GM23338 (cell line): ENCODE measurements around the gene ETFB. TPM values are rescaled to one million over a fixed set of nuclear protein-coding genes. Genes with fewer than 3 reads are reported as not detected.
"Not testable (repeated sequence)": the region's sequence is repeated elsewhere in the genome, so short reads cannot be mapped to it uniquely, and the experiment has no call there.

Experiments used
- ATAC-seq: fragments of 200-7000 bp; cut with Tn5 transposase; 3 replicates; pipeline ENCODE4 v1.9.1; 2020
- DNase-seq: peaks from one replicate; pipeline ENCODE4 v3.0.0-alpha.2; 2015; ENCODE audit warnings: low spot score
- H2AFZ ChIP-seq: fragments of 200-600 bp; sonication (generic); 2 replicates; pipeline ENCODE4 v1.8.0; 2016; ENCODE audit warnings: antibody characterized with exemption, mild to moderate bottlenecking, moderate library complexity
- H3F3A ChIP-seq: fragments of 200-600 bp; sonication (generic); replicated peaks from 2 replicates; pipeline ENCODE4 v1.8.0; 2017; ENCODE audit warnings: antibody characterized with exemption, mixed run types, low read depth
- H3K27ac ChIP-seq: fragments of 200-600 bp; sonication (generic); 2 replicates; pipeline ENCODE4 v1.6.1; 2016; ENCODE audit warnings: low read depth
- H3K27me3 ChIP-seq: fragments of 200-600 bp; sonication (generic); 2 replicates; pipeline ENCODE4 v1.8.0; 2016; ENCODE audit warnings: mild to moderate bottlenecking, mixed run types, moderate library complexity; ENCODE audit not compliant: insufficient read depth
- H3K36me3 ChIP-seq: fragments of 200-600 bp; sonication (generic); 2 replicates; pipeline ENCODE4 v1.8.0; 2016; ENCODE audit warnings: mild to moderate bottlenecking; ENCODE audit not compliant: insufficient read depth
- H3K4me1 ChIP-seq: fragments of 200-600 bp; sonication (generic); 2 replicates; pipeline ENCODE4 v1.8.0; 2016; ENCODE audit warnings: mild to moderate bottlenecking, moderate library complexity; ENCODE audit not compliant: insufficient read depth
- H3K4me2 ChIP-seq: fragments of 200-600 bp; sonication (generic); 2 replicates; pipeline ENCODE4 v1.7.1; 2017; ENCODE audit warnings: mixed run types
- H3K4me3 ChIP-seq: fragments of 200-600 bp; sonication (generic); 2 replicates; pipeline ENCODE4 v1.6.1; 2016; ENCODE audit warnings: mixed run types
- H3K79me2 ChIP-seq: fragments of 200-600 bp; sonication (generic); replicated peaks from 2 replicates; pipeline ENCODE4 v1.8.0; 2017; ENCODE audit warnings: mild to moderate bottlenecking; ENCODE audit not compliant: insufficient read depth
- H3K9me2 ChIP-seq: fragments of 200-600 bp; sonication (generic); 2 replicates; pipeline ENCODE4 v1.8.0; 2017; ENCODE audit not compliant: insufficient read depth
- H4K20me1 ChIP-seq: fragments of 200-600 bp; sonication (generic); replicated peaks from 2 replicates; pipeline ENCODE4 v1.8.0; 2017; ENCODE audit warnings: mild to moderate bottlenecking; ENCODE audit not compliant: insufficient read depth
- H3K27ac Mint-ChIP-seq: 2 replicates; pipeline ENCODE4 v1.8.0; 2020; ENCODE audit warnings: inconsistent platforms, mild to moderate bottlenecking, moderate library complexity, mixed read lengths
- H3K27me3 Mint-ChIP-seq: 3 replicates; pipeline ENCODE4 v1.8.0; 2022; ENCODE audit warnings: low read depth, mild to moderate bottlenecking, moderate library complexity, mixed read lengths, inconsistent platforms; ENCODE audit not compliant: insufficient read depth, poor library complexity
- H3K36me3 Mint-ChIP-seq: 3 replicates; pipeline ENCODE4 v1.8.0; 2021; ENCODE audit warnings: low read depth, mild to moderate bottlenecking, inconsistent platforms, moderate library complexity, mixed read lengths
- H3K4me1 Mint-ChIP-seq: 3 replicates; pipeline ENCODE4 v1.8.0; 2020; ENCODE audit warnings: mild to moderate bottlenecking, inconsistent platforms, mixed read lengths
- H3K4me3 Mint-ChIP-seq: 3 replicates; pipeline ENCODE4 v1.8.0; 2021; ENCODE audit warnings: moderate library complexity, mild to moderate bottlenecking, inconsistent platforms, mixed read lengths
- H3K9me3 Mint-ChIP-seq: 3 replicates; pipeline ENCODE4 v1.8.0; 2020; ENCODE audit warnings: moderate library complexity, mild to moderate bottlenecking, inconsistent platforms, mixed read lengths
- CREB1 ChIP-seq: fragments of 250-450 bp; sonication (Bioruptor Pico); IDR thresholded peaks from 2 replicates; pipeline ENCODE4 v1.5.0; 2020; ENCODE audit warnings: low read depth, mild to moderate bottlenecking, moderate library complexity
- JUNB ChIP-seq: IDR thresholded peaks from one replicate; pipeline ENCODE4 v1.6.1; 2016; ENCODE audit warnings: antibody characterized with exemption; ENCODE audit not compliant: unreplicated experiment
- NANOG ChIP-seq: IDR thresholded peaks from 2 replicates; pipeline ENCODE4 v1.6.1; 2016; ENCODE audit warnings: antibody characterized with exemption, borderline replicate concordance
- POLR2AphosphoS5 ChIP-seq: IDR thresholded peaks from 2 replicates; pipeline ENCODE4 v1.6.1; 2016; ENCODE audit warnings: antibody characterized with exemption, low read depth
- ZNF114 ChIP-seq: fragments of 250-450 bp; sonication (Bioruptor Pico); IDR thresholded peaks from 2 replicates; pipeline ENCODE4 v1.5.0; 2020; ENCODE audit warnings: mild to moderate bottlenecking, moderate library complexity
- polyA plus RNA-seq: library from polyadenylated mRNA; unstranded; fragments of >200 nt; fragmentation: Nextera tagmentation; extraction: Ambion mirVana; gene quantifications from 2 replicates; pipeline ENCODE4 v1.2.1, GENCODE V29; 2016
- total RNA-seq: library from RNA; depleted of rRNA; stranded (reverse); fragments of >200 nt; shearing (Covaris generic); gene quantifications from 2 replicates; pipeline ENCODE4 v1.2.3, GENCODE V29; 2014
- TF ChIP-seq, protein P1 (sequence below), 2 experiments: fragments of 200-600 bp in 1 of 2; sonication (generic) in 1 of 2; conservative IDR thresholded peaks; 2 replicates each; pipeline versions ENCODE4 v1.5.1 to v1.6.1; 2016 to 2017; ENCODE audit warnings: antibody characterized with exemption in 2 of 2, low read depth in 2 of 2, mild to moderate bottlenecking in 2 of 2, moderate library complexity in 1 of 2
- TF ChIP-seq, protein P2 (sequence below): IDR thresholded peaks from 2 replicates; pipeline ENCODE4 v1.6.1; 2016; ENCODE audit warnings: antibody characterized with exemption

ETFB gene
- total and polyA plus RNA-seq, 2 experiments from 2014 or later = 37.3 to 63.4 TPM

DNA sequence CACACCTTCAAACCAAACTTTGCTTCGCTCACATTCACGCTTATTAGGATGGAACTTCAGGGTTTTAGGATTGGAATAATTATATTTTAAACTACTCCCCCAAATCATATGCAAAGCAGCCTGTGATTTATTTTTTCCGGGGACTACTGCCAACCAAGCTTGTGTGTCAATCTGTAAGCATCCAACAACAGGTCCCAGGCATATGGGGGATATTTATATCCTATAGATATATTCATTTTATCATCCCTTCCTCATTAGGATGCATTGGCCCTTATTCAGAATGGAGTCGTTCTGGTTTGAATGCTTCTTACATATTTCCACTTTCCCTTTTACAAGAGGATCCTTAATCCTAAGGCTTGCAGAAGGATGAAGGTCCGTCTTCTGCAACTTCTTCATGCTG, 33.0 kb upstream of the ETFB start (continued):
- TF ChIP-seq NANOG = no peak
- TF ChIP-seq POLR2AphosphoS5 = no peak
- TF ChIP-seq ZNF114 (CRISPR knock-in tag) = no peak
- TF ChIP-seq, protein P1, sequence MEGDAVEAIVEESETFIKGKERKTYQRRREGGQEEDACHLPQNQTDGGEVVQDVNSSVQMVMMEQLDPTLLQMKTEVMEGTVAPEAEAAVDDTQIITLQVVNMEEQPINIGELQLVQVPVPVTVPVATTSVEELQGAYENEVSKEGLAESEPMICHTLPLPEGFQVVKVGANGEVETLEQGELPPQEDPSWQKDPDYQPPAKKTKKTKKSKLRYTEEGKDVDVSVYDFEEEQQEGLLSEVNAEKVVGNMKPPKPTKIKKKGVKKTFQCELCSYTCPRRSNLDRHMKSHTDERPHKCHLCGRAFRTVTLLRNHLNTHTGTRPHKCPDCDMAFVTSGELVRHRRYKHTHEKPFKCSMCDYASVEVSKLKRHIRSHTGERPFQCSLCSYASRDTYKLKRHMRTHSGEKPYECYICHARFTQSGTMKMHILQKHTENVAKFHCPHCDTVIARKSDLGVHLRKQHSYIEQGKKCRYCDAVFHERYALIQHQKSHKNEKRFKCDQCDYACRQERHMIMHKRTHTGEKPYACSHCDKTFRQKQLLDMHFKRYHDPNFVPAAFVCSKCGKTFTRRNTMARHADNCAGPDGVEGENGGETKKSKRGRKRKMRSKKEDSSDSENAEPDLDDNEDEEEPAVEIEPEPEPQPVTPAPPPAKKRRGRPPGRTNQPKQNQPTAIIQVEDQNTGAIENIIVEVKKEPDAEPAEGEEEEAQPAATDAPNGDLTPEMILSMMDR (conservative IDR thresholded peaks at IDR 0.05; ENCODE audit: low read depth in 2 of 2) = no peak
- TF ChIP-seq CREB1 = no peak
- TF ChIP-seq, protein P2, sequence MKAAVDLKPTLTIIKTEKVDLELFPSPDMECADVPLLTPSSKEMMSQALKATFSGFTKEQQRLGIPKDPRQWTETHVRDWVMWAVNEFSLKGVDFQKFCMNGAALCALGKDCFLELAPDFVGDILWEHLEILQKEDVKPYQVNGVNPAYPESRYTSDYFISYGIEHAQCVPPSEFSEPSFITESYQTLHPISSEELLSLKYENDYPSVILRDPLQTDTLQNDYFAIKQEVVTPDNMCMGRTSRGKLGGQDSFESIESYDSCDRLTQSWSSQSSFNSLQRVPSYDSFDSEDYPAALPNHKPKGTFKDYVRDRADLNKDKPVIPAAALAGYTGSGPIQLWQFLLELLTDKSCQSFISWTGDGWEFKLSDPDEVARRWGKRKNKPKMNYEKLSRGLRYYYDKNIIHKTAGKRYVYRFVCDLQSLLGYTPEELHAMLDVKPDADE = no peak
- TF ChIP-seq JUNB = no peak

DNA sequence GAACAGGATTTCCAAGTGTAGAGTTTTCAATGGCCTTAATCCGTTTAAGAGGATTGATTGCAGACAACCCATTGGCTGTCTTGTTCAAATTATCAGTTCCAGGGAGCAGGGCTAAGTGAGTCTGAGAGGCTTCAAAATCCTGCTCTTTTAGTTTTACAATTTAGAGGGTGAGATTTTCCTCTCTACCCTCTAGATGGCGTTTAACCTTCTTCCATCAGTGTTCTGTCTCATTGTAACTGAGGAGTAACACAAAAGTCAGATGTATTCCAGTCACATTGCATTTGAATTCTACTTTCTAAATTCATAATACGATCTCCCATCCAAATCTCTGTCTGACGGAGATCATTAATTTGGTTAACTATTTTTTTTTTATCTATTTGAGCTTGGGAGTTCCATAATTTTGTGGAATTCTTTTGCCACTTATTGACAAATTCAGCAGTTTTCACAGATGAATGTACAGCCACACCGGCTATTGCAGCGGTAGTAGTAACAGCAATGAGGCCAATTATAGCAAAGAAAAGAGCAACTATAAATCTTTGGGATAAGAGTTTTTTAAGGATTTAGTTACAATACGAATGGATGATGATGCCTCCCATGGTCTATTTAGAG, 32.0 kb upstream of the ETFB start:
- Mint-ChIP-seq H3K27ac (no peak overlapping the region), H3K27me3 (peaks cover 4% of the 10 kb centered on the region), H3K4me1 (peaks cover 15% of the 10 kb centered on the region), H3K36me3 (peaks cover 42% of the 10 kb centered on the region), H3K9me3 (peaks cover 29% of the 10 kb centered on the region), H3K4me3 (no peak overlapping the region)
- Histone ChIP-seq H3K27me3 (no peaks in the 10 kb centered on the region), H3K36me3 (peaks cover 12% of the 10 kb centered on the region), H3K9me2 (no peaks in the 10 kb centered on the region), H3F3A (0 out of 2 replicates have a peak, but pooled peaks cover 3% of the 10 kb centered on the region), H3K79me2 (peaks cover 11% of the 10 kb centered on the region; the same call in 1 of the 2 replicates), H3K4me2 (no peak overlapping the region), H4K20me1 (no peaks in the 10 kb centered on the region), H3K27ac (no peak overlapping the region), H3K4me1 (0 out of 2 replicates have a peak, but pooled peaks cover 8% of the 10 kb centered on the region), H2AFZ (no peak overlapping the region), H3K4me3 (no peak overlapping the region)
- ATAC-seq (0 out of 3 replicates have a peak, but pooled peaks have one; percentile 4), DNase-seq (peak; percentile 70)
- TF ChIP-seq, protein P1 (conservative IDR thresholded peaks at IDR 0.05; ENCODE audit: low read depth in 2 of 2) = peak; percentile 58 to 61
- TF ChIP-seq ZNF114 (CRISPR knock-in tag) = no peak

DNA sequence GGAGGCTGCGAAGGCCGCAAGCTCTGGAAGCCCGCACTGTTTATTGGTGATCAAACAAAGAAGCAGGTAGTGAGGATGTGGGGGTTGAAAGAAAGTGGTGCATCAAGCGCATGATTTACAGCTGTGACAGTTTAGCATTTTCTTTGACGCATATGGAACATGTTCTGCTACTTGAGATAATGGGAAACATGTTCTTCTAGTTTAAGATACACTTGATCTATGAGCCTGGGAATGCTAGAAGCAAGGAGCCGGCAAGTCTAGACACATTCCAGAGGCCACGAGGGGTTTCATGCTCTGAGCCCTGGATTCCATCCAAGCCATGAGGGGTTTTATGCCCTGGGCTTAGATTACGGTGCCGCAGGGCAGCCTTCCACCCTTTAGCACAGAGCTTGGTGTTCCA, 31.3 kb upstream of the ETFB start:
- H3K4me2 ChIP-seq, H2AFZ ChIP-seq, H3K4me3 ChIP-seq, H3K4me3 Mint-ChIP-seq, H3K4me1 ChIP-seq, H3K27me3 Mint-ChIP-seq, H3F3A ChIP-seq, H4K20me1 ChIP-seq, ATAC-seq, H3K36me3 ChIP-seq, H3K9me2 ChIP-seq, DNase-seq, H3K27ac ChIP-seq, H3K27ac Mint-ChIP-seq, H3K27me3 ChIP-seq: not testable (repeated sequence)
- peaks cover 22% of the 10 kb centered on the region for H3K9me3 Mint-ChIP-seq
- H3K4me1 Mint-ChIP-seq = peaks cover 15% of the 10 kb centered on the region
- peaks cover 11% of the 10 kb centered on the region; the same call in 1 of the 2 replicates for H3K79me2 ChIP-seq
- peaks cover 35% of the 10 kb centered on the region for H3K36me3 Mint-ChIP-seq
